SK-N-SH (cell line): Measurements from ENCODE around the gene DOCK8. TPM values are rescaled to one million over a fixed set of nuclear protein-coding genes. Genes with fewer than 3 reads are reported as not detected.

Experiments used
- CTCF ChIA-PET: fragments of 300-600, 350-600 bp; formaldehyde crosslinking; extraction: SDS; loops from one replicate; lab custom pipeline; 2021; lab: Yijun Ruan, JAX
- POLR2A ChIA-PET: fragments of 350-600 bp; sonication (Branson Sonifier 250); formaldehyde crosslinking; extraction: SDS; loops from one replicate; lab custom pipeline; 2020; ENCODE audit warnings: antibody characterized with exemption, inconsistent platforms; lab: Yijun Ruan, JAX
- DNase-seq: peaks from one replicate; pipeline ENCODE4 v3.0.0; 2012
- H2AFZ ChIP-seq: fragments of 200-600 bp; sonication (generic); 2 replicates; pipeline ENCODE4 v1.8.1; 2016; ENCODE audit warnings: antibody characterized with exemption, mild to moderate bottlenecking, low read depth
- H3F3A ChIP-seq: fragments of 200-600 bp; sonication (generic); replicated peaks from 2 replicates; pipeline ENCODE3; 2016; ENCODE audit warnings: antibody characterized with exemption, mild to moderate bottlenecking; ENCODE audit not compliant: insufficient read depth
- H3K27ac ChIP-seq, 2 experiments: fragments of 200-500 bp in 1 of 2; fragments of 200-600 bp in 1 of 2; sonication (Bioruptor generic) in 1 of 2; sonication (generic), shearing (Covaris generic) in 1 of 2; 2 replicates each; pipeline versions ENCODE4 v1.5.1 to v1.6.1; 2014 to 2016; ENCODE audit warnings: low read depth in 2 of 2, inconsistent platforms in 1 of 2, low read length in 1 of 2, mild to moderate bottlenecking in 1 of 2, mixed read lengths in 1 of 2
- H3K27me3 ChIP-seq: fragments of 200-600 bp; sonication (generic), shearing (Covaris generic); 2 replicates; pipeline ENCODE4 v1.6.1; 2016; ENCODE audit warnings: mixed run types; ENCODE audit not compliant: insufficient read depth
- H3K36me3 ChIP-seq, 2 experiments: fragments of 200-500 bp in 1 of 2; fragments of 200-600 bp in 1 of 2; sonication (Bioruptor generic) in 1 of 2; sonication (generic) in 1 of 2; replicated peaks in 1 of 2; 2 replicates each; pipeline versions ENCODE3 to v1.5.1; 2014 to 2016; ENCODE audit warnings: low read length in 1 of 2, mild to moderate bottlenecking in 1 of 2; ENCODE audit not compliant: insufficient read depth in 2 of 2, control insufficient read depth in 1 of 2
- H3K4me1 ChIP-seq, 2 experiments: fragments of 200-500 bp in 1 of 2; fragments of 200-600 bp in 1 of 2; sonication (Bioruptor generic) in 1 of 2; sonication (generic), shearing (Covaris generic) in 1 of 2; 2 replicates each; pipeline versions ENCODE4 v1.5.1 to v1.6.1; 2014 to 2016; ENCODE audit warnings: low read depth in 1 of 2, low read length in 1 of 2, mixed run types in 1 of 2; ENCODE audit not compliant: insufficient read depth in 2 of 2, control insufficient read depth in 1 of 2
- H3K4me2 ChIP-seq: fragments of 200-600 bp; sonication (generic), shearing (Covaris generic); 2 replicates; pipeline ENCODE4 v1.6.1; 2017; ENCODE audit warnings: mixed run types
- H3K4me3 ChIP-seq, 2 experiments: fragments of 200-500 bp in 1 of 2; fragments of 200-600 bp in 1 of 2; sonication (Bioruptor generic) in 1 of 2; sonication (generic), shearing (Covaris generic) in 1 of 2; 2 replicates each; pipeline versions ENCODE4 v1.5.1 to v1.8.1; 2014 to 2016; ENCODE audit warnings: low read depth in 2 of 2, inconsistent platforms in 1 of 2, low read length in 1 of 2, mild to moderate bottlenecking in 1 of 2, mixed read lengths in 1 of 2, moderate library complexity in 1 of 2
- H3K79me2 ChIP-seq: fragments of 200-600 bp; sonication (generic); 2 replicates; pipeline ENCODE4 v1.8.1; 2017; ENCODE audit warnings: mild to moderate bottlenecking; ENCODE audit not compliant: insufficient read depth
- H3K9ac ChIP-seq: fragments of 200-600 bp; sonication (generic); 2 replicates; pipeline ENCODE4 v1.6.1; 2017; ENCODE audit warnings: mixed run types
- H3K9me2 ChIP-seq: fragments of 200-600 bp; sonication (generic); 2 replicates; pipeline ENCODE4 v1.6.1; 2017; ENCODE audit warnings: mixed run types
- H3K9me3 ChIP-seq: fragments of 200-600 bp; sonication (generic); 2 replicates; pipeline ENCODE4 v1.6.1; 2017; ENCODE audit warnings: mixed run types, mild to moderate bottlenecking, moderate library complexity
- H4K20me1 ChIP-seq: fragments of 200-600 bp; sonication (generic); 2 replicates; pipeline ENCODE4 v1.6.1; 2017; ENCODE audit warnings: mild to moderate bottlenecking, mixed run types; ENCODE audit not compliant: insufficient read depth
- CHD2 ChIP-seq: fragments of 150-350 bp; IDR thresholded peaks from 2 replicates; pipeline ENCODE4 v1.6.1; 2018; ENCODE audit warnings: low read length; ENCODE audit not compliant: partially characterized antibody
- EP300 ChIP-seq, 2 experiments: IDR thresholded peaks; 2 replicates each; pipeline versions ENCODE4 v1.4.0 to v1.6.1; 2012; ENCODE audit warnings: borderline replicate concordance in 1 of 2, low read depth in 1 of 2, low read length in 1 of 2
- FOXM1 ChIP-seq: IDR thresholded peaks from 2 replicates; pipeline ENCODE4 v1.4.0; 2012; ENCODE audit warnings: low read depth, mild to moderate bottlenecking
- GABPA ChIP-seq: IDR thresholded peaks from 2 replicates; pipeline ENCODE4 v1.4.0; 2012; ENCODE audit warnings: low read depth, mild to moderate bottlenecking
- GATA2 ChIP-seq: sonication (generic); formaldehyde crosslinking; IDR thresholded peaks from 2 replicates; pipeline ENCODE4 v1.5.0; 2020; ENCODE audit warnings: mild to moderate bottlenecking, missing genetic modification reagents
- IRF3 ChIP-seq: fragments of 150-350 bp; IDR thresholded peaks from 2 replicates; pipeline ENCODE4 v1.6.1; 2016; ENCODE audit warnings: mild to moderate bottlenecking, low read depth, low read length
- NRF1 ChIP-seq: IDR thresholded peaks from 2 replicates; pipeline ENCODE4 v1.6.1; 2012; ENCODE audit warnings: low read depth, mild to moderate bottlenecking, low read length
- POLR2AphosphoS5 ChIP-seq: IDR thresholded peaks from 2 replicates; pipeline ENCODE4 v1.6.1; 2012; ENCODE audit warnings: low read depth, low read length
- RCOR1 ChIP-seq: fragments of 150-350 bp; IDR thresholded peaks from 2 replicates; pipeline ENCODE4 v1.6.1; 2017; ENCODE audit warnings: antibody characterized with exemption, low read length
- RFX5 ChIP-seq: IDR thresholded peaks from 2 replicates; pipeline ENCODE4 v1.6.1; 2012; ENCODE audit warnings: mild to moderate bottlenecking, improper control_type of control experiment, low read length
- RXRA ChIP-seq: IDR thresholded peaks from 2 replicates; pipeline ENCODE4 v1.4.0; 2012; ENCODE audit warnings: low read depth, mild to moderate bottlenecking, borderline replicate concordance
- SIN3A ChIP-seq: IDR thresholded peaks from 2 replicates; pipeline ENCODE4 v1.6.1; 2012; ENCODE audit warnings: low read depth, mild to moderate bottlenecking, low read length, moderate library complexity, borderline replicate concordance
- TAF1 ChIP-seq: IDR thresholded peaks from 2 replicates; pipeline ENCODE4 v1.6.1; 2012; ENCODE audit warnings: low read depth, mild to moderate bottlenecking, low read length, moderate library complexity, borderline replicate concordance
- WGBS: methylation state at CpG from one replicate; pipeline ENCODE4 v1.1.6; 2017; ENCODE audit warnings: low lambda C conversion rate; 5-methylcytosine and 5-hydroxymethylcytosine counted together
- polyA plus RNA-seq, 3 experiments: library from polyadenylated mRNA; depleted of rRNA; stranded (reverse); fragments of >200 nt; gene quantifications; 2 replicates each; pipeline ENCODE4 v1.2.3, GENCODE V29; 2012
- TF ChIP-seq, protein P1 (sequence below): fragments of 150-350 bp; IDR thresholded peaks from 2 replicates; pipeline ENCODE4 v1.6.1; 2017; ENCODE audit warnings: antibody characterized with exemption, low read length, low read depth, borderline replicate concordance

DOCK8 gene
- polyA plus RNA-seq, 1 of the 3 experiments (the other 2 are of a cell fraction), result not detected

DNA sequence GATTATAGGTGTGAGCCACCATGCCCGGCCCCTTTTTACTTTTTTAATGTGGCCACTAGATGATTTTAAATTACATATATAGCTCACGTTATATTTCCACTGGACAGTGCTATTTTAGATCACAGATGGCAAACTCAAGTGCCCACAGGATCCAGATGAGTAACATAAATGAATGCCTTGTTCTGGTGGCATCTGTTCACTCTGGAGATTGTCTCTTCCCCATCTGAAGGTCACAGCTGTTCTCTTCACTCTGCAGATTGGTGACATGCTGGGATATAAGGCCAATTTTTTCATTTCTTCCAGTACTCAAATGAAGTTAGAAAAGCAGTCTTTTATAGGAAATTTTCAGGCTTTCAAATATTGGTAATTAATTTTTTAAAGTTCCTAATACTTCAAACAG is 160.1 kb downstream of the DOCK8 start (continued):
- TF ChIP-seq SIN3A (no peak), TAF1 (no peak), RFX5 (no peak), RCOR1 (no peak), IRF3 (no peak), POLR2AphosphoS5 (no peak), GATA2 (CRISPR knock-in tag) (no peak)
- TF ChIP-seq, protein P1, sequence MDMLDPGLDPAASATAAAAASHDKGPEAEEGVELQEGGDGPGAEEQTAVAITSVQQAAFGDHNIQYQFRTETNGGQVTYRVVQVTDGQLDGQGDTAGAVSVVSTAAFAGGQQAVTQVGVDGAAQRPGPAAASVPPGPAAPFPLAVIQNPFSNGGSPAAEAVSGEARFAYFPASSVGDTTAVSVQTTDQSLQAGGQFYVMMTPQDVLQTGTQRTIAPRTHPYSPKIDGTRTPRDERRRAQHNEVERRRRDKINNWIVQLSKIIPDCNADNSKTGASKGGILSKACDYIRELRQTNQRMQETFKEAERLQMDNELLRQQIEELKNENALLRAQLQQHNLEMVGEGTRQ, result no peak

DNA sequence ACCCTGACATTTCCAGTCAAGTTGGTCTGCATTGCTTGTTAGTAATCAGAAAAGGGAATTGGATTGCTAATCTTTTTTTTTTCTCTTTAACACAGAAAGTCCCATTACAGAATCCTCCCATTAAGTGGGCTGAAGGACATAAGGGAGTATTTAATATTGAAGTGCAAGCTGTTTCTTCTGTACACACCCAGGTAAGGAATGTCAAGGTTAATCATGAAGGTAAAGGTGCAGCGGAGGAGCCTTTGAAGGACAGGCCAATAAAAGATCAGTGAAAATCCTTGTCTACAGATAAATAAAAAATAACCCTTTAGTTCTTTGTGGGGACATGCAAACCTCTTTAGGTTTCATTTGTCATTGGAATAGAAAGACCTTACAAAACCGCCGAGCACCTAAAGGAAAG is 161.4 kb downstream of the DOCK8 start:
- Histone ChIP-seq H3K4me1 (no peaks in the 10 kb centered on the region), H3K36me3 (no peaks in the 10 kb centered on the region), H3K4me2 (no peak overlapping the region), H2AFZ (no peak overlapping the region), H3K27ac (no peak overlapping the region), H3K27me3 (peaks cover 26% of the 10 kb centered on the region; the same call in 1 of the 2 replicates), H3F3A (no peaks in the 10 kb centered on the region), H3K9ac (no peak overlapping the region), H4K20me1 (no peaks in the 10 kb centered on the region), H3K9me3 (no peaks in the 10 kb centered on the region), H3K9me2 (no peaks in the 10 kb centered on the region), H3K79me2 (no peaks in the 10 kb centered on the region), H3K4me3 (no peak overlapping the region)
- CTCF ChIA-PET, result no interaction called here
- no peak for TF ChIP-seq EP300 (IDR thresholded peaks at IDR 0.05; ENCODE audit: borderline replicate concordance in 1 of 2, low read depth in 1 of 2, low read length in 1 of 2)
- no peak for TF ChIP-seq GATA2 (CRISPR knock-in tag)
- TF ChIP-seq TAF1, result no peak
- TF ChIP-seq, protein P1, result no peak
- no peak for TF ChIP-seq RCOR1
- TF ChIP-seq RXRA, result no peak
- TF ChIP-seq NRF1, result no peak
- TF ChIP-seq GABPA, result no peak
- no peak for TF ChIP-seq FOXM1
- no peak for TF ChIP-seq CHD2
- WGBS, result 15% methylated on average over 3 of the region's 3 CpGs
- no peak for DNase-seq
- POLR2A ChIA-PET, result no interaction called here
